Activated CD4-positive, alpha-beta T cell treated with anti-CD3 and anti-CD28 coated beads, Interleukin-2, amount 50 U/mL, for 48 hours (primary cell): ENCODE results near the gene OXLD1.

Experiments
- DNase-seq, 2 experiments: peaks; one replicate each; pipeline ENCODE4 v3.0.0-alpha.2; 2020

The OXLD1 gene

GRCh38 chr17:81682565-81683207 is 16.3 kb upstream of the OXLD1 start:
- no peak for DNase-seq

- DNase-seq: no peak
Observed at GRCh38 chr17:81681672-81682071, 15.3 kb upstream of the OXLD1 start.

- DNase-seq: no peak
Observed at GRCh38 chr17:81680150-81680549, 13.7 kb upstream of the OXLD1 start.

GRCh38 chr17:81676906-81677305 is 10.5 kb upstream of the OXLD1 start:
- no peak for DNase-seq

GRCh38 chr17:81675515-81676221 is 9.3 kb upstream of the OXLD1 start:
- DNase-seq: peak; percentile 36 to 46

GRCh38 chr17:81673561-81674258 is 7.3 kb upstream of the OXLD1 start:
- no peak for DNase-seq

- DNase-seq: no peak
Observed at GRCh38 chr17:81672954-81673353, 6.5 kb upstream of the OXLD1 start.

- no peak for DNase-seq
Observed at GRCh38 chr17:81672504-81672903, 6.1 kb upstream of the OXLD1 start.

- DNase-seq: peak in 1 of 2 experiments; percentile 24
Observed at GRCh38 chr17:81667754-81668153, 1.3 kb upstream of the OXLD1 start.

GRCh38 chr17:81666092-81666341 is 388 bp downstream of the OXLD1 start:
- no peak for DNase-seq

GRCh38 chr17:81665205-81666091 is 957 bp downstream of the OXLD1 start:
- peak; percentile 69 to 76 for DNase-seq

GRCh38 chr17:81664051-81664470 is 2.3 kb downstream of the OXLD1 start:
- peak in 1 of 2 experiments; percentile 22 for DNase-seq

GRCh38 chr17:81662002-81662401 is 4.4 kb downstream of the OXLD1 start:
- DNase-seq: no peak

- no peak for DNase-seq
Observed at GRCh38 chr17:81660441-81660840, 6.0 kb downstream of the OXLD1 start.

GRCh38 chr17:81659038-81659437 is 7.4 kb downstream of the OXLD1 start:
- no peak for DNase-seq

GRCh38 chr17:81656835-81657234 is 9.6 kb downstream of the OXLD1 start:
- no peak for DNase-seq

GRCh38 chr17:81656118-81656743 is 10.2 kb downstream of the OXLD1 start, which contains the start of gene PDE6G:
PDE6G (minus strand) TSS chr17:81656542; CDS start chr17:81653305, 3,237 bp downstream.
- DNase-seq: no peak

GRCh38 chr17:81655378-81656117 is 10.9 kb downstream of the OXLD1 start:
- DNase-seq: no peak

GRCh38 chr17:81652906-81653771 is 13.3 kb downstream of the OXLD1 start:
- no peak for DNase-seq

- DNase-seq: no peak
Observed at GRCh38 chr17:81651692-81652091, 14.7 kb downstream of the OXLD1 start.

GRCh38 chr17:81650951-81651350 is 15.5 kb downstream of the OXLD1 start:
- no peak for DNase-seq
